VCaP (cell line): ENCODE data around the gene ZNF747.

Experiments used
- H3K27ac ChIP-seq: fragments of 450-650 bp; 2 replicates; pipeline ENCODE4 v1.5.1; 2017
- CTCF ChIP-seq: fragments of 450-650 bp; conservative IDR thresholded peaks from 2 replicates; pipeline ENCODE4 v1.5.1; 2017; ENCODE audit warnings: mild to moderate bottlenecking, moderate library complexity

The ZNF747 gene

DNA sequence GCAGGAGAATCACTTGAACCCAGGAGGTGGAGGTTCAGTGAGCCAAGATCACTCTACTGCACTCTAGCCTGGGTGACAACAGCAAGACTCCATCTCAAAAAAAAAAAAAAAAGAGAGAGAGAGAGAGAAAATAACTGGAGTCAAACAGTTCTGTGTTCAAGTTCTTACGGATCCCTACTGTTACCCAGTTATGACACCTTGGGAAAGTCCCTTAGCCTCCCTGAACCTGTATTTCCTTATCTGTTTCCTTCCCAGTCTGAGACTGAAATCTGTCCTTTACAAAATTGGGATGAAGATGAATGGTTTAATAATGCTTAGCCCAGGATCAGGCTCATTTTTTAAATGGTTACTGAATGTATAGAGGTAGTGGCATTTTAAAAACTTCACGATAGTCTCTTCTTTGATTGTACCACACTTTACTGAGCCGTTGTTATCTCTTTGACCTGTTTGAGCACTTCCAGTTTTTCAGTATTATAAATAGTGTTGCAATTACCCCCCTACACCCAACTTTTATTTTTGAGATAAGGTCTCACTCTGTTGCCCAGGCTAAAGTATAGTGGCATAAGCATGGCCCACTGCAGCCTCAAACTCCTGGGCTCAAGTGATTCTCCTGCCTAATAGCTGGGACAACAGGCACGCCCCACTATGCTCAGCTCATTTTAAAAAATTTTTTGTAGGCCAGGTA, 25.4 kb downstream of the ZNF747 start:
- H3K27ac ChIP-seq = no peak overlapping the region
- no peak for TF ChIP-seq CTCF

DNA sequence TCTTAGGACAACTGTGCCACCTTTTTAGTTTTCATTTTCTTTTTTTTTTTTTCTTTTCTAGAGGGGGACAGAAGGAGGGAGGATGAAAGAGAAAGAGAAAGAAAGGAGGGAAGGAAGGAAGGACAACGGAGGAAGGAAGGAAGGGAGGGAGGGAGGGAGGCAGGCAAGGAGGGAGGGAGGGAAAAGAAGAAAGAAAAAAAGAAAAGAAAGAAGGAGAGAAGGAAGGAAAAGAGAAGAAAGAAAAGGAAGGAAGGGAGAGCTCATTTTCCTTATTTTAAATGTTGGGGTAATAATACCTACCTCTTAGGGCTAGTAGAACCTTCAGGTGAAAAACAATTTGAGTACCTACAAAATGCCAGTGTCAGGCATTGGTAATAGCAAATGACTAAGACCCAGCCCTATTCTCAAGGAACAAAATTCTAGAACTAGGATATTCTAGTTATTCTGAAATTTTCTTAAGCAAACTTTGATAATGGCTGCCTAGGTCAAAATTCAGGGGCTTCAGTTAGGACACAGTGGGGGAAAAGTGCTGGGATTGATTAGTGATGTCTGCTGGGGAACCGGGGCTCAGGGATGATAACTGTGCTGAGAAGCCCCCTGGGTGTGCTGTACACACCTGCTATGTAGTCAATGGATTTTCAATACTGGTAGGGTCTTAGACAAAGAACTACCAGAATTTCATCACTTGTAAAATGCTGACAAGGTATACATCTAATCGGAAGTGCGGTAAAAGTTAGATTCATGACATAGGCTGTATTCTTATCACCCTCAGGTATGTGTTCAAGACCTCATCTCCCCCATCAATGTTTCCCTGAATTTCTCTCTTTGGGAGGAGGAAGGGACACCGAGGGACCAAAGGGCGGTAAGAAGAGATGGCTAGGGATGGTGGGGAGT, 31.0 kb downstream of the ZNF747 start:
- no peak for TF ChIP-seq CTCF

DNA sequence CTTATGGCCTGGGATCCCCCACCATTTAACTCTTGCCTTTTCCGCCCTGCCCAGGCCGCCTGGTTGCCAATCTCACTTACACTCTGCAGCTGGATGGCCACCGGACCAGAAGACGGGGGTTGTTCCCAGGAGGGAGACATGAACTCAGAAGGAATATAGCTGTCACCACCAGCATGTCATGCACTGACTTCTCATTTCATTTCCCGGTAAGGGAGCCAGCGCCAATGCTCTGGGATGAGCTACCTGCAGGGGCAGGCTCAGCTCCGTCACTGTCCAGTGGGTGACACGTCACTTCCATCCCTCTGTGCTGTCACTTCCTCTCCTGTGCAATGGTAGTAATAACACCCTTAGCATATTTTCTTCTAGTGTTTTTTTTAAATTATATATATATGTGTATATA, 35.4 kb downstream of the ZNF747 start:
- no peak overlapping the region for H3K27ac ChIP-seq
- no peak for TF ChIP-seq CTCF

More for the DNA sequence above, 31.0 kb downstream of the ZNF747 start:
- no peak overlapping the region for H3K27ac ChIP-seq

GRCh38 chr16:30494709-30495108, 39.9 kb downstream of the ZNF747 start:
- no peak for TF ChIP-seq CTCF
- H3K27ac ChIP-seq = no peak overlapping the region

DNA sequence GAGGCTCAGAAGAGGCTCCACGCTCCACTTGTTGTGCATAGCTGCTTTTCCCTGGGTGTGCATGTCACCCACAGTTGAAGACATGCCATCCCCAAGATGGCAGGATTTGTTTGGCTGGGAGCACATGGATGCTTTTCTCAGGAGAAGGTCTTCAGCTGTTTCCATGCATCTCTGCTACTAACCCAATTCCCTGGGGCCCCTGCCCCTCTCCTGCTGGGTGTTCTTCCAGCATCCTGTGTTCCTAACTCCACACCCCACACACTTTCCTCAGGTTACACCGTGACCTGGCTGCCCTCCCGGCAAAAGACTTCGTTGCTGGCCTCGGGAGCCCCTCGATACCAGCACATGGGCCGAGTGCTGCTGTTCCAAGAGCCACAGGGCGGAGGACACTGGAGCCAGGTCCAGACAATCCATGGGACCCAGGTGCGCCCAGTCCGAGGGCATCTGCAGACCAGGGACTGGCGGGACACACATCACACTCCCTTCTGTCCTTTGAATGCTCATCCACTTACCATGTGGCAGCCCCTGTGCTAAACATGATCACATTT, 40.6 kb downstream of the ZNF747 start:
- H3K27ac ChIP-seq = no peak overlapping the region
- no peak for TF ChIP-seq CTCF

GRCh38 chr16:30491744-30492308, 42.8 kb downstream of the ZNF747 start:
- TF ChIP-seq CTCF = no peak
- H3K27ac ChIP-seq = no peak overlapping the region

- no peak overlapping the region for H3K27ac ChIP-seq
- no peak for TF ChIP-seq CTCF
Measured at GRCh38 chr16:30491229-30491628, 43.4 kb downstream of the ZNF747 start.
